ENCODE results near the gene TBCD. TPM values are rescaled to one million over a fixed set of nuclear protein-coding genes. Genes with fewer than 3 reads are reported as not detected.

The TBCD gene
- total RNA-seq, 1 experiment from 2014 or later, result 129 TPM

- no peak overlapping the region for H3K27ac Mint-ChIP-seq
- Histone ChIP-seq H4K5ac (ENCODE audit: insufficient read length, low read depth, low read length) (no peak overlapping the region), H2AK5ac (ENCODE audit: insufficient read length, low read length) (no peak overlapping the region), H3K9me3 (ENCODE audit: control insufficient read depth, low read depth, low read length) (peaks cover 14% of the 10 kb centered on the region), H4K91ac (ENCODE audit: insufficient read length, low read depth, low read length) (no peak overlapping the region), H2BK120ac (ENCODE audit: low read depth, low read length, poor library complexity, severe bottlenecking) (no peak overlapping the region), H2BK12ac (ENCODE audit: insufficient read length, low read depth, low read length) (no peak overlapping the region), H3K79me1 (ENCODE audit: insufficient read depth, low read depth, low read length, poor library complexity, severe bottlenecking) (peaks cover 3% of the 10 kb centered on the region), H3T11ph (ENCODE audit: low read length) (no peak overlapping the region), H4K20me1 (ENCODE audit: control insufficient read depth, insufficient read depth, insufficient read length) (no peaks in the 10 kb centered on the region), H2BK20ac (ENCODE audit: low read depth, low read length, poor library complexity, severe bottlenecking) (no peak overlapping the region), H3K14ac (ENCODE audit: insufficient read depth, low read length) (no peak overlapping the region), H3K9ac (ENCODE audit: extremely low read depth, insufficient read length, low read length) (no peak overlapping the region), H3K4me2 (ENCODE audit: insufficient read depth, insufficient read length, low read length) (no peak overlapping the region), H3K79me2 (ENCODE audit: insufficient read depth, low read length) (peaks cover 4% of the 10 kb centered on the region; the same call in 1 of the 2 replicates), H2BK15ac (ENCODE audit: low read depth, low read length) (no peak overlapping the region), H3K4me1 (ENCODE audit: insufficient read depth, low read length) (no peaks in the 10 kb centered on the region), H4K8ac (replicated peaks; ENCODE audit: insufficient read length, low read depth, low read length) (no peak overlapping the region), H3K27ac (ENCODE audit: insufficient read length, low read depth, low read length) (no peak overlapping the region), H3K4ac (ENCODE audit: low read depth, low read length) (no peak overlapping the region), H3K27me3 (ENCODE audit: insufficient read depth, low read length) (no peaks in the 10 kb centered on the region), H2BK5ac (ENCODE audit: insufficient read length, low read length) (no peak overlapping the region), H3K56ac (ENCODE audit: insufficient read length, low read depth, low read length) (no peak overlapping the region), H3K18ac (ENCODE audit: insufficient read length, low read depth, low read length) (no peak overlapping the region), H3K23ac (ENCODE audit: insufficient read length, low read depth, low read length) (no peak overlapping the region), H2AFZ (ENCODE audit: low read length) (no peak overlapping the region), H3K23me2 (ENCODE audit: insufficient read length, low read depth, low read length, poor library complexity, severe bottlenecking) (no peaks in the 10 kb centered on the region)
- DNase-seq, result no peak
- no peak for TF ChIP-seq CTCF (conservative IDR thresholded peaks at IDR 0.05)
- H3K9me3 Mint-ChIP-seq, result peaks cover 26 to 27% of the 10 kb centered on the region in 2 experiments
- no CpG with 5 or more reads among the region's 7 CpGs for WGBS (ENCODE audit: extremely low coverage, insufficient read length, low lambda C conversion rate)
- H3K4me3 Mint-ChIP-seq, result no peak overlapping the region
- no peaks in the 10 kb centered on the region for H3K27me3 Mint-ChIP-seq (ENCODE audit: low read depth)
- peaks cover 45 to 68% (median 67%) of the 10 kb centered on the region in 3 experiments for H3K36me3 Mint-ChIP-seq (ENCODE audit: insufficient read depth in 1 of 3, low read depth in 3 of 3)
- H3K4me1 Mint-ChIP-seq, result peaks cover 8 to 13% of the 10 kb centered on the region in 2 experiments
Observed at GRCh38 chr17:82798752-82799151, 46.9 kb downstream of the TBCD start.
